LNCAP (cell line): ENCODE data around the gene ZNF385C.

Experiments used
- CTCF ChIP-seq: fragments of 450-650 bp; IDR thresholded peaks from 2 replicates; pipeline ENCODE4 v1.5.1; 2017; ENCODE audit warnings: mild to moderate bottlenecking

Gene ZNF385C

GRCh38 chr17:42060231-42060630 is 38.0 kb downstream of the ZNF385C start:
- TF ChIP-seq CTCF = no peak

GRCh38 chr17:42059815-42060214 is 38.5 kb downstream of the ZNF385C start:
- no peak for TF ChIP-seq CTCF

- no peak for TF ChIP-seq CTCF
Measured at GRCh38 chr17:42058063-42058462, 40.2 kb downstream of the ZNF385C start.

GRCh38 chr17:42056635-42057034 is 41.6 kb downstream of the ZNF385C start:
- no peak for TF ChIP-seq CTCF

GRCh38 chr17:42055496-42055895 is 42.8 kb downstream of the ZNF385C start:
- no peak for TF ChIP-seq CTCF

- TF ChIP-seq CTCF = no peak
Measured at GRCh38 chr17:42055027-42055426, 43.2 kb downstream of the ZNF385C start.

GRCh38 chr17:42053731-42054500 is 44.4 kb downstream of the ZNF385C start:
- TF ChIP-seq CTCF = no peak
